ENCODE results near the gene MPPE1. TPM values are rescaled to one million over a fixed set of nuclear protein-coding genes. Genes with fewer than 3 reads are reported as not detected.
"Not testable (repeated sequence)": the region's sequence is repeated elsewhere in the genome, so short reads cannot be mapped to it uniquely, and the experiment has no call there.

The MPPE1 gene
- total RNA-seq, 4 donors from 2014 or later, result 19.5 to 33.8 (median 21.4) TPM

GRCh38 chr18:11923450-11923849, 15.3 kb upstream of the MPPE1 start:
- 86 to 97% methylated on average over 3 of the region's 3 CpGs for WGBS, 2 donors (ENCODE audit: low coverage in 1 of 2)
- no peak overlapping the region for H3K27ac ChIP-seq
- H3K36me3 ChIP-seq, result no peaks in the 10 kb centered on the region
- no peaks in the 10 kb centered on the region for H3K9me3 ChIP-seq
- H3K4me1 ChIP-seq, result no peaks in the 10 kb centered on the region
- no peaks in the 10 kb centered on the region for H3K27me3 ChIP-seq
- no peak overlapping the region for H3K4me3 ChIP-seq
- TF ChIP-seq EP300 (IDR thresholded peaks at IDR 0.05), result no peak
- TF ChIP-seq CTCF (IDR thresholded peaks at IDR 0.05), result no peak
- no peak for TF ChIP-seq POLR2A (IDR thresholded peaks at IDR 0.05)
- TF ChIP-seq POLR2AphosphoS5 (IDR thresholded peaks at IDR 0.05), result no peak
- no peak for ATAC-seq

- not testable (repeated sequence) for H3K27ac ChIP-seq, ATAC-seq, H3K4me3 ChIP-seq, H3K27me3 ChIP-seq, H3K4me1 ChIP-seq, H3K9me3 ChIP-seq, H3K36me3 ChIP-seq
- 83 to 95% methylated on average over 3 to 5 of the region's 5 CpGs for WGBS, 2 donors (ENCODE audit: low coverage in 1 of 2)
Observed at GRCh38 chr18:11919522-11919921, 11.4 kb upstream of the MPPE1 start.

GRCh38 chr18:11916880-11917279, 8.8 kb upstream of the MPPE1 start:
- not testable (repeated sequence) for H3K9me3 ChIP-seq, H3K27ac ChIP-seq, H3K4me3 ChIP-seq, H3K4me1 ChIP-seq, H3K27me3 ChIP-seq, H3K36me3 ChIP-seq, ATAC-seq
- 44 to 48% methylated on average over 3 of the region's 4 CpGs for WGBS, 2 donors (ENCODE audit: low coverage in 1 of 2)

GRCh38 chr18:11909591-11910026, 1.5 kb upstream of the MPPE1 start:
- 21 to 27% methylated on average over 2 of the region's 2 CpGs for WGBS, 2 donors (ENCODE audit: low coverage in 1 of 2)
- peaks cover 8 to 23% (median 9%) of the 10 kb centered on the region in 3 donors for H3K4me1 ChIP-seq
- H3K27me3 ChIP-seq, result no peaks in the 10 kb centered on the region
- TF ChIP-seq POLR2AphosphoS5 (IDR thresholded peaks at IDR 0.05) (peak; percentile 74), CTCF (IDR thresholded peaks at IDR 0.05) (no peak), POLR2A (IDR thresholded peaks at IDR 0.05) (no peak)
- ATAC-seq, result peak; percentile 54
- peak overlapping the region in 1 of 2 donors; percentile 93 for H3K4me3 ChIP-seq
- peak overlapping the region; percentile 88 to 100 (median 96) for H3K27ac ChIP-seq
- peaks cover 0 to 11% of the 10 kb centered on the region in 2 donors for H3K36me3 ChIP-seq
- no peaks in the 10 kb centered on the region for H3K9me3 ChIP-seq

- TF ChIP-seq POLR2AphosphoS5 (IDR thresholded peaks at IDR 0.05), result no peak
- no peak for TF ChIP-seq EP300 (IDR thresholded peaks at IDR 0.05)
- no peak for TF ChIP-seq POLR2A (IDR thresholded peaks at IDR 0.05)
- TF ChIP-seq CTCF (IDR thresholded peaks at IDR 0.05), result no peak
- Histone ChIP-seq H3K4me3 (peak overlapping the region; percentile 65 to 93), H3K27me3 (no peaks in the 10 kb centered on the region), H3K4me1 (peaks cover 8 to 23% (median 9%) of the 10 kb centered on the region in 3 donors), H3K9me3 (no peaks in the 10 kb centered on the region), H3K27ac (peak overlapping the region; percentile 88 to 100 (median 96)), H3K36me3 (peaks cover 0 to 11% of the 10 kb centered on the region in 2 donors)
- 3 to 20% methylated on average over 1 to 13 of the region's 13 CpGs for WGBS, 2 donors (ENCODE audit: low coverage in 1 of 2)
- no peak for ATAC-seq
Observed at GRCh38 chr18:11909061-11909455, 941 bp upstream of the MPPE1 start.

GRCh38 chr18:11906926-11907874, 917 bp downstream of the MPPE1 start:
- H3K36me3 ChIP-seq, result peaks cover 0 to 28% of the 10 kb centered on the region in 2 donors
- TF ChIP-seq POLR2AphosphoS5 (IDR thresholded peaks at IDR 0.05) (no peak), CTCF (IDR thresholded peaks at IDR 0.05) (no peak), EP300 (IDR thresholded peaks at IDR 0.05) (no peak)
- no peak for ATAC-seq
- peak overlapping the region; percentile 88 to 100 (median 96) for H3K27ac ChIP-seq
- peak overlapping the region; percentile 65 to 93 for H3K4me3 ChIP-seq
- H3K4me1 ChIP-seq, result peaks cover 8 to 23% (median 9%) of the 10 kb centered on the region in 3 donors
- no peaks in the 10 kb centered on the region for H3K9me3 ChIP-seq
- H3K27me3 ChIP-seq, result no peaks in the 10 kb centered on the region
- 62 to 73% methylated on average over 13 to 19 of the region's 20 CpGs for WGBS, 2 donors (ENCODE audit: low coverage in 1 of 2)

Measured in gastroesophageal sphincter (tissue), 4 donors.